Stomach (tissue), 4 donors: ENCODE data around the gene ASTN2.

ENCODE experiments used
- CTCF ChIP-seq, 7 experiments: fragments of 450-650 bp in 4 of 7; fragments of 200-600 bp in 3 of 7; sonication (generic) in 3 of 7; IDR thresholded peaks; one replicate each; pipeline ENCODE4 v1.5.1; 2016 to 2019; ENCODE audit warnings: antibody characterized with exemption in 7 of 7, control low read depth in 2 of 7, mild to moderate bottlenecking in 1 of 7
- EP300 ChIP-seq: sonication (generic); formaldehyde crosslinking; IDR thresholded peaks from one replicate; pipeline ENCODE4 v1.6.1; 2017; ENCODE audit warnings: antibody characterized with exemption
- POLR2A ChIP-seq, 4 donors: fragments of 450-650 bp; IDR thresholded peaks; one replicate each; pipeline ENCODE4 v1.6.1; 2016; ENCODE audit warnings: antibody characterized with exemption in 4 of 4, control low read depth in 2 of 4, mild to moderate bottlenecking in 1 of 4, moderate library complexity in 1 of 4

GRCh38 chr9:116924462-116925110 is 490.3 kb downstream of the ASTN2 start:
- TF ChIP-seq POLR2A (IDR thresholded peaks at IDR 0.05) (no peak), CTCF (IDR thresholded peaks at IDR 0.05) (no peak), EP300 (no peak)
